ENCODE measurements around the gene ANKS6.

DNA sequence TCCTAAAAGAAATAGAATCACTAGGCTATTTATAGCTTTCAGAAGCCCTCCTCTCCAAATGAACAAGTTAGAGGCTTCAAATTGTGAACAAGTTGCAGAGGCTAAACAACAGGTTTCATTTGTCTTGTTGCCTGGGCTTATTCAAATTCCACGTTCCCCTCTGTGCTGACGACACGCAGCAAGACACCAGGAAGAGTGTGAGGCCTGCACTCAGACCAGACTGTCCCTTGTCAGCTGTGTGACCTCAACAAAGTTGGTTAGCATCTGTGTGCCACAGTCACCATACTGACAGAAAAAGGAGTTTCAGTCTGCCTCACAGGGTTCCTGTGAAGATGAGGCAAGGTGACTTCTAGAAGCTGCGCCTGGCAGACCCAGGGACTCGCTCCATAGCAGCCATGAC lies 65.5 kb downstream of the ANKS6 start:
- TF ChIP-seq POLR2A (IDR thresholded peaks at IDR 0.05) (no peak), CTCF (IDR thresholded peaks at IDR 0.05) (no peak), EP300 (IDR thresholded peaks at IDR 0.05) (no peak)
